Keratinocyte (primary cell): ENCODE results near the gene LCMT1. TPM values are rescaled to one million over a fixed set of nuclear protein-coding genes. Genes with fewer than 3 reads are reported as not detected.

Experiments
- DNase-seq: peaks from one replicate; pipeline ENCODE4 v3.0.0-alpha.2; 2011; ENCODE audit warnings: low read depth, missing footprints, low spot score
- FAIRE-seq: peaks from 2 replicates; lab custom pipeline; 2011; peaks lifted over from hg19 to GRCh38; lab: Jason Lieb, UNC
- H2AFZ ChIP-seq: 2 replicates; pipeline ENCODE4 v1.6.0; 2012; ENCODE audit warnings: low read length, control low read depth, inconsistent platforms; ENCODE audit not compliant: control insufficient read depth
- H3K27ac ChIP-seq: 2 replicates; pipeline ENCODE4 v1.5.1; 2011; ENCODE audit warnings: low read length; ENCODE audit not compliant: control insufficient read depth, insufficient read depth
- H3K27me3 ChIP-seq: 3 replicates; pipeline ENCODE4 v1.6.0; 2011; ENCODE audit warnings: low read length; ENCODE audit not compliant: control insufficient read depth, insufficient read depth; ENCODE audit errors: extremely low read depth
- H3K36me3 ChIP-seq, 2 experiments: 2 replicates in 1 of 2; 3 replicates in 1 of 2; pipeline ENCODE4 v1.5.1; 2011; ENCODE audit warnings: low read length in 2 of 2, mild to moderate bottlenecking in 1 of 2; ENCODE audit not compliant: control insufficient read depth in 2 of 2, insufficient read depth in 2 of 2; ENCODE audit errors: extremely low read depth in 1 of 2
- H3K4me1 ChIP-seq: 3 replicates; pipeline ENCODE4 v1.5.1; 2011; ENCODE audit warnings: low read length; ENCODE audit not compliant: control insufficient read depth, insufficient read depth; ENCODE audit errors: extremely low read depth
- H3K4me2 ChIP-seq: 3 replicates; pipeline ENCODE4 v1.6.0; 2011; ENCODE audit warnings: low read depth, low read length; ENCODE audit not compliant: control insufficient read depth, insufficient read depth; ENCODE audit errors: extremely low read depth
- H3K4me3 ChIP-seq, 3 experiments: fragments of 200-600 bp in 1 of 3; sonication (generic) in 1 of 3; 2 replicates in 2 of 3; 3 replicates in 1 of 3; pipeline ENCODE4 v1.5.1; 2011 to 2016; ENCODE audit warnings: low read length in 3 of 3, mild to moderate bottlenecking in 3 of 3, control low read depth in 2 of 3, inconsistent platforms in 1 of 3, low read depth in 1 of 3, mixed read lengths in 1 of 3, mixed run types in 1 of 3, moderate library complexity in 1 of 3; ENCODE audit not compliant: control insufficient read depth in 2 of 3, insufficient read depth in 2 of 3; ENCODE audit errors: extremely low read depth in 1 of 3
- H3K79me2 ChIP-seq: 2 replicates; pipeline ENCODE4 v1.6.0; 2012; ENCODE audit warnings: low read length; ENCODE audit not compliant: control insufficient read depth, insufficient read depth
- H3K9ac ChIP-seq: 3 replicates; pipeline ENCODE4 v1.6.0; 2011; ENCODE audit warnings: low read length; ENCODE audit not compliant: control insufficient read depth, insufficient read depth; ENCODE audit errors: extremely low read depth
- H3K9me1 ChIP-seq: 3 replicates; pipeline ENCODE4 v1.6.0; 2011; ENCODE audit warnings: low read length; ENCODE audit not compliant: control insufficient read depth, insufficient read depth; ENCODE audit errors: extremely low read depth
- H3K9me3 ChIP-seq: 2 replicates; pipeline ENCODE4 v1.5.1; 2012; ENCODE audit warnings: low read depth, low read length; ENCODE audit not compliant: control insufficient read depth
- H4K20me1 ChIP-seq: 3 replicates; pipeline ENCODE4 v1.6.0; 2011; ENCODE audit warnings: low read length; ENCODE audit not compliant: control insufficient read depth, insufficient read depth; ENCODE audit errors: extremely low read depth
- EZH2 ChIP-seq: IDR thresholded peaks from one replicate; pipeline ENCODE4 v1.6.1; 2012; ENCODE audit warnings: inconsistent platforms, mild to moderate bottlenecking, low read length, moderate library complexity
- dilution Hi-C: fragments of 300-500 bp; cut with MboI; formaldehyde crosslinking; loops from one replicate; pipeline ENCODE4 v1.7.0; 2020; ENCODE audit warnings: low sequenced_read_pairs; ENCODE audit not compliant: extremely low pct_ligation_motif_present
- polyA plus RNA-seq, 5 experiments: library from polyadenylated mRNA; depleted of rRNA in 3 of 5; stranded (reverse) in 3 of 5; stranded (forward) in 1 of 5; unstranded in 1 of 5; fragments of >200 nt; gene quantifications; 1 replicate in 1 of 5; 2 replicates in 3 of 5; 3 replicates in 1 of 5; pipeline versions ENCODE4 v1.2.1 to v1.2.3, GENCODE V29; 2011 to 2012; ENCODE audit warnings: missing spikeins in 2 of 5, low read depth in 1 of 5, low replicate concordance in 1 of 5
- TF ChIP-seq, protein P1 (sequence below), 3 experiments: IDR thresholded peaks in 1 of 3; conservative IDR thresholded peaks in 1 of 3; optimal IDR thresholded peaks in 1 of 3; 2 replicates in 2 of 3; 3 replicates in 1 of 3; pipeline versions ENCODE3 to v1.5.1; 2011; ENCODE audit warnings: low read length in 3 of 3, mild to moderate bottlenecking in 3 of 3, moderate library complexity in 2 of 3, control low read depth in 1 of 3, inconsistent platforms in 1 of 3; ENCODE audit not compliant: insufficient read depth in 2 of 3; ENCODE audit errors: extremely low read depth in 1 of 3

Gene LCMT1
- polyA plus RNA-seq, 1 donor (not counting 4 experiments of a cell fraction or from before 2014, with no cell fraction given), result 30.3 TPM

DNA sequence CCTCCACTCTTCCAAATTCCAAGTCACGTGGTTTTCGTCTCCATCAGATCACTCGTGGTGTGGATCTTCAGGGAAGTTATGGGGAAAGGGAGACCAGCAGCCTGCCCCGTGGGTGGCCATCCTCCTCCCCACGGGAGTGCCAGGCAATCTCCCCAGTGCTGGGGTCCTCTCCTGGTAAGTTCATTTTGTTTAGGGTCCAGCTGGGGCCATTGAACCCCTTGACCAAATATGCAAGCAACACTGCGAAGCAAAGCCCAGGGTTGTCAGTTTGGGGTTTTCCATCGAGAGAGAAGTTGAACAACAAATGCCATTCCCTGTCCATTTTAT lies 4.1 kb upstream of the LCMT1 start:
- Histone ChIP-seq H3K4me2 (peak overlapping the region; percentile 85), H3K4me1 (peaks cover 10% of the 10 kb centered on the region), H3K9me3 (no peaks in the 10 kb centered on the region), H3K9me1 (no peaks in the 10 kb centered on the region), H3K27ac (peak overlapping the region; percentile 22), H3K4me3 (peak overlapping the region; percentile 63 to 82 (median 71)), H3K79me2 (peaks cover 8% of the 10 kb centered on the region), H4K20me1 (no peaks in the 10 kb centered on the region), H3K27me3 (no peaks in the 10 kb centered on the region), H3K36me3 (no peaks in the 10 kb centered on the region), H2AFZ (peak overlapping the region; percentile 90), H3K9ac (peak overlapping the region; percentile 77)
- dilution Hi-C loops, result no loop called here
- FAIRE-seq (no peak), DNase-seq (no peak)
- TF ChIP-seq, protein P1, sequence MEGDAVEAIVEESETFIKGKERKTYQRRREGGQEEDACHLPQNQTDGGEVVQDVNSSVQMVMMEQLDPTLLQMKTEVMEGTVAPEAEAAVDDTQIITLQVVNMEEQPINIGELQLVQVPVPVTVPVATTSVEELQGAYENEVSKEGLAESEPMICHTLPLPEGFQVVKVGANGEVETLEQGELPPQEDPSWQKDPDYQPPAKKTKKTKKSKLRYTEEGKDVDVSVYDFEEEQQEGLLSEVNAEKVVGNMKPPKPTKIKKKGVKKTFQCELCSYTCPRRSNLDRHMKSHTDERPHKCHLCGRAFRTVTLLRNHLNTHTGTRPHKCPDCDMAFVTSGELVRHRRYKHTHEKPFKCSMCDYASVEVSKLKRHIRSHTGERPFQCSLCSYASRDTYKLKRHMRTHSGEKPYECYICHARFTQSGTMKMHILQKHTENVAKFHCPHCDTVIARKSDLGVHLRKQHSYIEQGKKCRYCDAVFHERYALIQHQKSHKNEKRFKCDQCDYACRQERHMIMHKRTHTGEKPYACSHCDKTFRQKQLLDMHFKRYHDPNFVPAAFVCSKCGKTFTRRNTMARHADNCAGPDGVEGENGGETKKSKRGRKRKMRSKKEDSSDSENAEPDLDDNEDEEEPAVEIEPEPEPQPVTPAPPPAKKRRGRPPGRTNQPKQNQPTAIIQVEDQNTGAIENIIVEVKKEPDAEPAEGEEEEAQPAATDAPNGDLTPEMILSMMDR (optimal IDR thresholded peaks at IDR 0.05 in 1 of 3, IDR thresholded peaks at IDR 0.05 in 1 of 3, conservative IDR thresholded peaks at IDR 0.05 in 1 of 3; ENCODE audit: extremely low read depth in 1 of 3, insufficient read depth in 2 of 3, low read length in 3 of 3), result no peak
- no peak for TF ChIP-seq EZH2

DNA sequence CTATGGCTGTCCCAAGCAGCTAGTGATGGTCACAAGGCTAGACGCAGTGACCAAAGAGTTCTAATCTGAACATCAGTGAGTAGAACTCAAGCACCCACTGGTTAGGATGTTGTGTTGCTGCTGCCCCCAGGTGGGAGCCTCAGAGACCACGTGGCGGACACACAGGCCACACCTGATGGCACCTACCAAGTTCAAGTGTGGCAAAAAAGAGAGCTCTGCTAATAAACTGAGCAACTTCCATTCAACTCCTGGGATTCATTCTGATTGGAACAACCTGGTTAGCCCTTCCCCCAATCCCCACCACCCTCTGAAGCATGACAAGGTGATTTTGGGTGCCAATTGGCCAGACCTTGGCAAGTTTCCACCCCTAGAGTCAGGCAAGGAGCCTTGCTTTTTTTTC lies 3.5 kb upstream of the LCMT1 start:
- H2AFZ ChIP-seq, result no peak overlapping the region
- no peak overlapping the region for H3K27ac ChIP-seq
- peaks cover 9% of the 10 kb centered on the region for H3K79me2 ChIP-seq
- H3K4me3 ChIP-seq, result no peak overlapping the region
- dilution Hi-C loops, result no loop called here
- no peaks in the 10 kb centered on the region for H3K9me1 ChIP-seq
- no peaks in the 10 kb centered on the region for H3K36me3 ChIP-seq
- H3K27me3 ChIP-seq, result no peaks in the 10 kb centered on the region
- H4K20me1 ChIP-seq, result no peaks in the 10 kb centered on the region
- H3K4me1 ChIP-seq, result peaks cover 10% of the 10 kb centered on the region
- H3K9me3 ChIP-seq, result no peaks in the 10 kb centered on the region
- no peak overlapping the region for H3K9ac ChIP-seq
- no peak for TF ChIP-seq EZH2
- TF ChIP-seq, protein P1 (optimal IDR thresholded peaks at IDR 0.05 in 1 of 3, IDR thresholded peaks at IDR 0.05 in 1 of 3, conservative IDR thresholded peaks at IDR 0.05 in 1 of 3; ENCODE audit: extremely low read depth in 1 of 3, insufficient read depth in 2 of 3, low read length in 3 of 3), result peak in 1 of 3 experiments; percentile 20
- DNase-seq (no peak), FAIRE-seq (no peak)
- H3K4me2 ChIP-seq, result no peak overlapping the region
